ENCODE results near the gene SLC25A13.

DNA sequence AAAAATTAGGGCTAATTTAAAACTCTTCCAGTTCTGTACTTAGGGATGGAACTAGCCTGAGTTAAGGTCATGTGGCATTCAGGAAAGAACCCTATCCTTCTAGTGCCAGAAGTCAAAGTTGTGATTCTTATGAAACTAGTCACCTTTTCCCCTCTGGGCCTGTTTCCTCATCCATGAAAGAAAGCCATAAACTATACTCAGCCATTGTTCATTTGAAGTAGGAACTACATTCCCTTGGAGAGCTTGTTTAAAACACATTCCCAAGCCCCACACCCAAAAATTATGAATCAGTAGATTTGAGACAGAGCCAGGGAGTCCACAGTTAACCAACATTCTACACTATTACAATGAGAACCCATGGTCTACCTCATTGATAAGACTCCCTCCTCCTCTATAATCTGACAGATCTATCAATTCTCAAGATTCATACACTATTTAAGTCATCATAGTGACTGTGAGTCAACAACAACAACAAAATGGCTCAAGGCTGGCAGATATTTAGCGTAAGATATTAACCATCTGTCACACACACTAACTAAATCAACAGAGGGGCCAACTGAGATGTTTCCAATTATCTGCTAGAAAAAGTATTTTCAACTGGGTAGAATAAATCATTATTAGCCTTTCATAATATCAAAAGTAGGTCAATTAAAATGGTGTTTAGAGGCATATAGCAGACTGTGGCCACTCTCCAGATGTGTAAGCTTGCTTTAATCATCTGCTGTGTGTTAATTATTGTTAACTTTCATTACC, 102.3 kb downstream of the SLC25A13 start:
- TF ChIP-seq CTCF (IDR thresholded peaks at IDR 0.05 in 2 of 3, conservative IDR thresholded peaks at IDR 0.05 in 1 of 3; ENCODE audit: insufficient read depth in 2 of 3, low read depth in 1 of 3, low read length in 3 of 3) (no peak), POLR2A (conservative IDR thresholded peaks at IDR 0.05) (no peak), HMGN3 (IDR thresholded peaks at IDR 0.05; ENCODE audit: borderline replicate concordance, extremely low read depth, insufficient read length, low read depth, low read length) (no peak), MAFK (IDR thresholded peaks at IDR 0.05; ENCODE audit: low read length) (no peak), ZKSCAN8 (CRISPR knock-in tag; IDR thresholded peaks at IDR 0.05) (no peak), KAT2B (IDR thresholded peaks at IDR 0.05; ENCODE audit: low read depth, low read length) (no peak), ELK1 (CRISPR knock-in tag; IDR thresholded peaks at IDR 0.05) (no peak), HEY1 (CRISPR knock-in tag; IDR thresholded peaks at IDR 0.05; ENCODE audit: borderline replicate concordance) (no peak), NBN (IDR thresholded peaks at IDR 0.05; ENCODE audit: low read depth) (no peak), TEAD4 (IDR thresholded peaks at IDR 0.05; ENCODE audit: low read length) (no peak), TEAD4 (CRISPR knock-in tag; IDR thresholded peaks at IDR 0.05; ENCODE audit: borderline replicate concordance) (no peak), HDAC6 (IDR thresholded peaks at IDR 0.05; ENCODE audit: low read depth, low read length) (no peak), FOXP4 (CRISPR knock-in tag; IDR thresholded peaks at IDR 0.05; ENCODE audit: borderline replicate concordance) (no peak), GABPA (tag; conservative IDR thresholded peaks at IDR 0.05; ENCODE audit: low read depth) (no peak)
- TF ChIP-seq, protein P1, sequence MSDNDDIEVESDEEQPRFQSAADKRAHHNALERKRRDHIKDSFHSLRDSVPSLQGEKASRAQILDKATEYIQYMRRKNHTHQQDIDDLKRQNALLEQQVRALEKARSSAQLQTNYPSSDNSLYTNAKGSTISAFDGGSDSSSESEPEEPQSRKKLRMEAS (CRISPR knock-in tag; IDR thresholded peaks at IDR 0.05), result no peak

All from K562 (cell line).